Subcutaneous abdominal adipose tissue (tissue), 5 donors: ENCODE measurements around the gene ULBP1.
"Not testable (repeated sequence)": the region's sequence is repeated elsewhere in the genome, so short reads cannot be mapped to it uniquely, and the experiment has no call there.

Source experiments
- H3K27ac ChIP-seq: one replicate; pipeline ENCODE4 v1.7.0; 2013; ENCODE audit warnings: low read depth, mild to moderate bottlenecking, inconsistent platforms, low read length, moderate library complexity
- H3K27me3 ChIP-seq, 5 donors: one replicate each; pipeline ENCODE4 v1.7.0; 2013; ENCODE audit warnings: low read length in 5 of 5, inconsistent platforms in 1 of 5; ENCODE audit not compliant: control insufficient read depth in 5 of 5, insufficient read depth in 4 of 5
- H3K36me3 ChIP-seq, 5 donors: one replicate each; pipeline ENCODE4 v1.7.0; 2013; ENCODE audit warnings: low read length in 5 of 5; ENCODE audit not compliant: control insufficient read depth in 5 of 5, insufficient read depth in 5 of 5
- H3K4me1 ChIP-seq, 5 donors: one replicate each; pipeline ENCODE4 v1.7.0; 2013; ENCODE audit warnings: low read length in 5 of 5, mild to moderate bottlenecking in 3 of 5, moderate library complexity in 1 of 5; ENCODE audit not compliant: control insufficient read depth in 5 of 5, insufficient read depth in 5 of 5
- H3K4me3 ChIP-seq, 5 donors: one replicate each; pipeline ENCODE4 v1.7.0; 2013; ENCODE audit warnings: low read length in 5 of 5, low read depth in 1 of 5
- H3K9ac ChIP-seq, 5 donors: one replicate each; pipeline ENCODE4 v1.7.0; 2013; ENCODE audit warnings: low read length in 5 of 5, mild to moderate bottlenecking in 4 of 5, moderate library complexity in 3 of 5
- H3K9me3 ChIP-seq, 5 donors: one replicate each; pipeline ENCODE4 v1.7.0; 2013; ENCODE audit warnings: low read length in 5 of 5; ENCODE audit not compliant: control insufficient read depth in 5 of 5
- donor health status: healthy.
- donor health status: healthy.
- donor health status: healthy.
- donor health status: healthy.
- donor health status: healthy.

The ULBP1 gene

GRCh38 chr6:149939909-149940671, 23.7 kb upstream of the ULBP1 start:
- H3K9me3 ChIP-seq = no peaks in the 10 kb centered on the region
- H3K4me1 ChIP-seq = peaks cover 0 to 27% (median 25%) of the 10 kb centered on the region in 5 donors
- no peaks in the 10 kb centered on the region for H3K36me3 ChIP-seq
- no peak overlapping the region for H3K9ac ChIP-seq
- H3K27me3 ChIP-seq = peaks cover 44 to 60% (median 47%) of the 10 kb centered on the region in 5 donors
- H3K27ac ChIP-seq = no peak overlapping the region
- H3K4me3 ChIP-seq = no peak overlapping the region

GRCh38 chr6:149940672-149940982, 23.1 kb upstream of the ULBP1 start:
- Histone ChIP-seq H3K36me3 (no peaks in the 10 kb centered on the region), H3K4me3 (no peak overlapping the region), H3K9me3 (no peaks in the 10 kb centered on the region), H3K4me1 (peaks cover 0 to 27% (median 25%) of the 10 kb centered on the region in 5 donors), H3K9ac (no peak overlapping the region), H3K27ac (no peak overlapping the region), H3K27me3 (peaks cover 38 to 55% (median 42%) of the 10 kb centered on the region in 5 donors)

GRCh38 chr6:149941583-149942460, 21.9 kb upstream of the ULBP1 start, which contains the start of gene ULBP2:
Gene ULBP2 (plus strand): TSS chr6:149942014. CDS start chr6:149942073, 59 bp downstream.
- Histone ChIP-seq H3K4me1 (peaks cover 0 to 27% (median 25%) of the 10 kb centered on the region in 5 donors), H3K9ac (peak within 1 kb of the TSS in 2 of 5 donors; percentile 45 to 69), H3K36me3 (no peaks in the 10 kb centered on the region), H3K4me3 (peak within 1 kb of the TSS; percentile 70 to 77 (median 73)), H3K27ac (no peak within 1 kb of the TSS), H3K27me3 (peaks cover 30 to 43% (median 34%) of the 10 kb centered on the region in 5 donors), H3K9me3 (no peaks in the 10 kb centered on the region)

DNA sequence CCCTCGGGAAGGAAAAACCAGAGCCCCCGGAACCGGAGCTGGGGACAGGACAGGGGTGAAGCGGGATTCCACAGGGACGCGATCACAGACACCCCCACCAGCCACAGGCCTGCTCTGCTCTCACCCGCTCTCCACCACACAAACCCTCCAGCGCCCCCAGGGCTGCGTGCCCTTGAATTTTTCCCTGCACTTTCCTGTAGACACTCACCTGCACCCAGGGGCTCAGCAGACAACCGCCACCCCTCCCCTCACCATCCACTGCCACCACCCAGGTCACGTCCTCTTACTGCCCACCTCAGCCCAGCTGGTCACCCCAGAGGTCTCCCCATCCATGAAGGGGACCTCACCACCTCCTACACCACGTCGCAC, 21.3 kb upstream of the ULBP1 start:
- H3K36me3 ChIP-seq = no peaks in the 10 kb centered on the region
- no peak overlapping the region for H3K27ac ChIP-seq
- peak overlapping the region in 2 of 5 donors; percentile 32 to 39 for H3K9ac ChIP-seq
- H3K4me1 ChIP-seq = peaks cover 0 to 27% (median 25%) of the 10 kb centered on the region in 5 donors
- no peaks in the 10 kb centered on the region for H3K9me3 ChIP-seq
- H3K27me3 ChIP-seq = peaks cover 25 to 37% (median 29%) of the 10 kb centered on the region in 5 donors
- peak overlapping the region in 4 of 5 donors; percentile 70 to 77 (median 74) for H3K4me3 ChIP-seq

DNA sequence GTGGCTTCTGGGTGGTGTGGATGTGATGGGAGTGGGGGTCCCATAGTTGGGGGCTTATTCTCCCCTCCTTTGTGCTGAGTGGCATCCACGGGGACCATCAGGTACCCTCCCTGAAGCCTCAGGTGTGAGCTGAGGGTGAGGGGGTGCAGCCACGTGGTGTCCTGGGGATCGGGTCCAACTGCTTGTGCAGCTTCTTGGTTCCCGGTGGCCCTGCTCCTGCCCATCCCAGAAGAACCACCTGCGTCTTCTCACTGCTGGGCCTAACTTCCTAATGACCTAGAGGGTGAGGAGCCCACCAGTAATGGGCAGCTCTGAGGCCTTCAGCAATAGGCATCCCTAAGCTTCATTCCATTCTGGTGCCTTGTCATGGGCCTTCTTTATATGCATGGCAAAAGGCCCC, 20.4 kb upstream of the ULBP1 start:
- not testable (repeated sequence) for H3K9ac ChIP-seq, H3K4me3 ChIP-seq, H3K27ac ChIP-seq, H3K36me3 ChIP-seq, H3K9me3 ChIP-seq
- Histone ChIP-seq H3K27me3 (peaks cover 25 to 31% (median 28%) of the 10 kb centered on the region in 5 donors), H3K4me1 (peaks cover 0 to 24% (median 22%) of the 10 kb centered on the region in 5 donors)

- not testable (repeated sequence) for H3K36me3 ChIP-seq, H3K9me3 ChIP-seq, H3K27ac ChIP-seq, H3K9ac ChIP-seq, H3K4me3 ChIP-seq
- Histone ChIP-seq H3K27me3 (peaks cover 6 to 16% (median 12%) of the 10 kb centered on the region in 5 donors), H3K4me1 (peaks cover 0 to 16% (median 14%) of the 10 kb centered on the region in 5 donors)
These were observed 18.5 kb upstream of the ULBP1 start for GRCh38 chr6:149945276-149945675.

DNA sequence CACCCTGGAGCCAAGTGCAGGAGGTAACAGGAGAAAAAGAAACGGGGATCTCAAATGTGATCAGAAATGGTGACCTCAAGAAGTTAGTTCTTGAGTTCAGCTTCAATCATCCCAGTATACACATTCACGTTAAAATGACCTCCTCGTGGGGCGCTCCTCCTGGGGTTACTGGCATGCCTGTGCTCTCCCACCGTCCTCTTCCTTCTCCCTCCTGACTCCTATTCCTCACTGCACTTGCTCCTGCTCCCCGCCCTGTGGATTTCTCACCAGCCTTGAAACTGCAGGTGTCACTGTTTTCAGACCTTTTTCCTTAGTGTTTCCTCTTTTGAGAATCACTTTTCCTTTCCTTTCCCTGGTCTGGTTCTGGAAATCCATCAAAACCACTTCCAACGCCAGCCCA, 17.1 kb upstream of the ULBP1 start:
- H3K27ac ChIP-seq, H3K4me1 ChIP-seq, H3K36me3 ChIP-seq, H3K9me3 ChIP-seq, H3K9ac ChIP-seq, H3K4me3 ChIP-seq: not testable (repeated sequence)
- peaks cover 9 to 19% (median 13%) of the 10 kb centered on the region in 5 donors for H3K27me3 ChIP-seq

DNA sequence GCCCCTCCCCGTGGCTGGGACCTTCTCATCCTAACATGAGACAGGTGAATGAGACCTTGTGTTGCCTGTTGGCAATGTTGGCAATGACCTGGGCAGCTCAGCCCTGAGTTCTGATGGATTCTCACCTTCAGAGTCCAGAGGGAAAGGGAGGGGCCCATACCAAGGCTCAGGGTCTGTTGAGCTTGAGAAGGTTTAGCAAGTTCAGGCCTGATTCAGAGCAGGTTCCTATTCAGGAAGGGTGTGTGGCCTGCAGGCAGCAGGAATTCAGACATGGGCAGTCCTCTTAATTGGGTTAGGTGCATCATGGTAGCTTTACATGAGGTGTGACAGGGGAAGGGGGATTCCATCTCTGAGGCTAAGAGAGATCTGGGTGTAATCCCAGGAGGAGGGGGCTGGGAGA, 16.2 kb upstream of the ULBP1 start:
- not testable (repeated sequence) for H3K27ac ChIP-seq, H3K4me3 ChIP-seq, H3K9ac ChIP-seq, H3K36me3 ChIP-seq, H3K9me3 ChIP-seq, H3K4me1 ChIP-seq
- H3K27me3 ChIP-seq = peaks cover 9 to 25% (median 15%) of the 10 kb centered on the region in 5 donors

- H3K4me1 ChIP-seq = no peaks in the 10 kb centered on the region
- H3K27me3 ChIP-seq = peaks cover 13 to 29% (median 15%) of the 10 kb centered on the region in 5 donors
- H3K36me3 ChIP-seq = no peaks in the 10 kb centered on the region
- H3K9ac ChIP-seq = no peak overlapping the region
- H3K9me3 ChIP-seq = no peaks in the 10 kb centered on the region
- no peak overlapping the region for H3K4me3 ChIP-seq
- no peak overlapping the region for H3K27ac ChIP-seq
These were observed 15.7 kb upstream of the ULBP1 start for GRCh38 chr6:149948011-149948410.

DNA sequence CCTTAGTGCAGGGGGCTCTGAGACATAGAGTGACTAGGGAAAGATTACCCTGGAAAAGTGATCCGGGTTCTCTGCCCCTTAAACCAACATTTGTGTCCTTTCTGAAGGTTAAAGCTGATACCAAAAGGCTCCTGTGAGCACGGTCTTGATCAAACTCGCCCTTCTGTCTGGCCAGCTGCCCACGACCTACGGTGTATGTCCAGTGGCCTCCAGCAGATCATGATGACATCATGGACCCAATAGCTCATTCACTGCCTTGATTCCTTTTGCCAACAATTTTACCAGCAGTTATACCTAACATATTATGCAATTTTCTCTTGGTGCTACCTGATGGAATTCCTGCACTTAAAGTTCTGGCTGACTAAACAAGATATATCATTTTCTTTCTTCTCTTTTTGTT, 15.1 kb upstream of the ULBP1 start:
- H3K27ac ChIP-seq = no peak overlapping the region
- H3K9me3 ChIP-seq = no peaks in the 10 kb centered on the region
- H3K36me3 ChIP-seq = no peaks in the 10 kb centered on the region
- peaks cover 0 to 1% (median 0%) of the 10 kb centered on the region in 5 donors for H3K4me1 ChIP-seq
- peaks cover 13 to 35% (median 15%) of the 10 kb centered on the region in 5 donors for H3K27me3 ChIP-seq
- H3K4me3 ChIP-seq = no peak overlapping the region
- no peak overlapping the region for H3K9ac ChIP-seq
